Measurements from ENCODE around the gene USH1C. TPM values are rescaled to one million over a fixed set of nuclear protein-coding genes. Genes with fewer than 3 reads are reported as not detected.

Gene USH1C
- total and polyA plus RNA-seq, 9 of the 15 experiments (the other 6 are each of a cell fraction or from before 2014, with no cell fraction given) = 0.04 TPM; not detected in 8

GRCh38 chr11:17486646-17487045, 57.6 kb downstream of the USH1C start (continued):
- TF ChIP-seq, protein P1, sequence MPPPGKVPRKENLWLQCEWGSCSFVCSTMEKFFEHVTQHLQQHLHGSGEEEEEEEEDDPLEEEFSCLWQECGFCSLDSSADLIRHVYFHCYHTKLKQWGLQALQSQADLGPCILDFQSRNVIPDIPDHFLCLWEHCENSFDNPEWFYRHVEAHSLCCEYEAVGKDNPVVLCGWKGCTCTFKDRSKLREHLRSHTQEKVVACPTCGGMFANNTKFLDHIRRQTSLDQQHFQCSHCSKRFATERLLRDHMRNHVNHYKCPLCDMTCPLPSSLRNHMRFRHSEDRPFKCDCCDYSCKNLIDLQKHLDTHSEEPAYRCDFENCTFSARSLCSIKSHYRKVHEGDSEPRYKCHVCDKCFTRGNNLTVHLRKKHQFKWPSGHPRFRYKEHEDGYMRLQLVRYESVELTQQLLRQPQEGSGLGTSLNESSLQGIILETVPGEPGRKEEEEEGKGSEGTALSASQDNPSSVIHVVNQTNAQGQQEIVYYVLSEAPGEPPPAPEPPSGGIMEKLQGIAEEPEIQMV (tag; conservative IDR thresholded peaks at IDR 0.05; ENCODE audit: low read depth) = no peak
- no peak for TF ChIP-seq ATF1 (CRISPR knock-in tag; IDR thresholded peaks at IDR 0.05)
- no peak for TF ChIP-seq ATF1 (tag; IDR thresholded peaks at IDR 0.05)
- TF ChIP-seq PCBP1 (IDR thresholded peaks at IDR 0.05; ENCODE audit: low read depth, low read length, poor library complexity, severe bottlenecking) = no peak
- TF ChIP-seq PTBP1 (IDR thresholded peaks at IDR 0.05; ENCODE audit: low read depth, low read length) = no peak
- TF ChIP-seq, protein P2, sequence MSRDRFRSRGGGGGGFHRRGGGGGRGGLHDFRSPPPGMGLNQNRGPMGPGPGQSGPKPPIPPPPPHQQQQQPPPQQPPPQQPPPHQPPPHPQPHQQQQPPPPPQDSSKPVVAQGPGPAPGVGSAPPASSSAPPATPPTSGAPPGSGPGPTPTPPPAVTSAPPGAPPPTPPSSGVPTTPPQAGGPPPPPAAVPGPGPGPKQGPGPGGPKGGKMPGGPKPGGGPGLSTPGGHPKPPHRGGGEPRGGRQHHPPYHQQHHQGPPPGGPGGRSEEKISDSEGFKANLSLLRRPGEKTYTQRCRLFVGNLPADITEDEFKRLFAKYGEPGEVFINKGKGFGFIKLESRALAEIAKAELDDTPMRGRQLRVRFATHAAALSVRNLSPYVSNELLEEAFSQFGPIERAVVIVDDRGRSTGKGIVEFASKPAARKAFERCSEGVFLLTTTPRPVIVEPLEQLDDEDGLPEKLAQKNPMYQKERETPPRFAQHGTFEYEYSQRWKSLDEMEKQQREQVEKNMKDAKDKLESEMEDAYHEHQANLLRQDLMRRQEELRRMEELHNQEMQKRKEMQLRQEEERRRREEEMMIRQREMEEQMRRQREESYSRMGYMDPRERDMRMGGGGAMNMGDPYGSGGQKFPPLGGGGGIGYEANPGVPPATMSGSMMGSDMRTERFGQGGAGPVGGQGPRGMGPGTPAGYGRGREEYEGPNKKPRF (IDR thresholded peaks at IDR 0.05; ENCODE audit: low read depth, low read length) = no peak
- no peak for TF ChIP-seq TRIM25 (IDR thresholded peaks at IDR 0.05; ENCODE audit: borderline replicate concordance)
- TF ChIP-seq CREB5 (CRISPR knock-in tag; IDR thresholded peaks at IDR 0.05) = no peak
- no peak for TF ChIP-seq ZNF699 (CRISPR knock-in tag; IDR thresholded peaks at IDR 0.05; ENCODE audit: insufficient replicate concordance)
- TF ChIP-seq, protein P3, sequence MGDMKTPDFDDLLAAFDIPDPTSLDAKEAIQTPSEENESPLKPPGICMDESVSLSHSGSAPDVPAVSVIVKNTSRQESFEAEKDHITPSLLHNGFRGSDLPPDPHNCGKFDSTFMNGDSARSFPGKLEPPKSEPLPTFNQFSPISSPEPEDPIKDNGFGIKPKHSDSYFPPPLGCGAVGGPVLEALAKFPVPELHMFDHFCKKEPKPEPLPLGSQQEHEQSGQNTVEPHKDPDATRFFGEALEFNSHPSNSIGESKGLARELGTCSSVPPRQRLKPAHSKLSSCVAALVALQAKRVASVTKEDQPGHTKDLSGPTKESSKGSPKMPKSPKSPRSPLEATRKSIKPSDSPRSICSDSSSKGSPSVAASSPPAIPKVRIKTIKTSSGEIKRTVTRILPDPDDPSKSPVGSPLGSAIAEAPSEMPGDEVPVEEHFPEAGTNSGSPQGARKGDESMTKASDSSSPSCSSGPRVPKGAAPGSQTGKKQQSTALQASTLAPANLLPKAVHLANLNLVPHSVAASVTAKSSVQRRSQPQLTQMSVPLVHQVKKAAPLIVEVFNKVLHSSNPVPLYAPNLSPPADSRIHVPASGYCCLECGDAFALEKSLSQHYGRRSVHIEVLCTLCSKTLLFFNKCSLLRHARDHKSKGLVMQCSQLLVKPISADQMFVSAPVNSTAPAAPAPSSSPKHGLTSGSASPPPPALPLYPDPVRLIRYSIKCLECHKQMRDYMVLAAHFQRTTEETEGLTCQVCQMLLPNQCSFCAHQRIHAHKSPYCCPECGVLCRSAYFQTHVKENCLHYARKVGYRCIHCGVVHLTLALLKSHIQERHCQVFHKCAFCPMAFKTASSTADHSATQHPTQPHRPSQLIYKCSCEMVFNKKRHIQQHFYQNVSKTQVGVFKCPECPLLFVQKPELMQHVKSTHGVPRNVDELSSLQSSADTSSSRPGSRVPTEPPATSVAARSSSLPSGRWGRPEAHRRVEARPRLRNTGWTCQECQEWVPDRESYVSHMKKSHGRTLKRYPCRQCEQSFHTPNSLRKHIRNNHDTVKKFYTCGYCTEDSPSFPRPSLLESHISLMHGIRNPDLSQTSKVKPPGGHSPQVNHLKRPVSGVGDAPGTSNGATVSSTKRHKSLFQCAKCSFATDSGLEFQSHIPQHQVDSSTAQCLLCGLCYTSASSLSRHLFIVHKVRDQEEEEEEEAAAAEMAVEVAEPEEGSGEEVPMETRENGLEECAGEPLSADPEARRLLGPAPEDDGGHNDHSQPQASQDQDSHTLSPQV (IDR thresholded peaks at IDR 0.05) = no peak
- TF ChIP-seq ZNF584 (CRISPR knock-in tag; IDR thresholded peaks at IDR 0.05; ENCODE audit: low read depth) = no peak
- TF ChIP-seq, protein P4, sequence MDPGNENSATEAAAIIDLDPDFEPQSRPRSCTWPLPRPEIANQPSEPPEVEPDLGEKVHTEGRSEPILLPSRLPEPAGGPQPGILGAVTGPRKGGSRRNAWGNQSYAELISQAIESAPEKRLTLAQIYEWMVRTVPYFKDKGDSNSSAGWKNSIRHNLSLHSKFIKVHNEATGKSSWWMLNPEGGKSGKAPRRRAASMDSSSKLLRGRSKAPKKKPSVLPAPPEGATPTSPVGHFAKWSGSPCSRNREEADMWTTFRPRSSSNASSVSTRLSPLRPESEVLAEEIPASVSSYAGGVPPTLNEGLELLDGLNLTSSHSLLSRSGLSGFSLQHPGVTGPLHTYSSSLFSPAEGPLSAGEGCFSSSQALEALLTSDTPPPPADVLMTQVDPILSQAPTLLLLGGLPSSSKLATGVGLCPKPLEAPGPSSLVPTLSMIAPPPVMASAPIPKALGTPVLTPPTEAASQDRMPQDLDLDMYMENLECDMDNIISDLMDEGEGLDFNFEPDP (CRISPR knock-in tag; IDR thresholded peaks at IDR 0.05) = no peak
